ENCODE data around the gene MAP2K7.

DNA sequence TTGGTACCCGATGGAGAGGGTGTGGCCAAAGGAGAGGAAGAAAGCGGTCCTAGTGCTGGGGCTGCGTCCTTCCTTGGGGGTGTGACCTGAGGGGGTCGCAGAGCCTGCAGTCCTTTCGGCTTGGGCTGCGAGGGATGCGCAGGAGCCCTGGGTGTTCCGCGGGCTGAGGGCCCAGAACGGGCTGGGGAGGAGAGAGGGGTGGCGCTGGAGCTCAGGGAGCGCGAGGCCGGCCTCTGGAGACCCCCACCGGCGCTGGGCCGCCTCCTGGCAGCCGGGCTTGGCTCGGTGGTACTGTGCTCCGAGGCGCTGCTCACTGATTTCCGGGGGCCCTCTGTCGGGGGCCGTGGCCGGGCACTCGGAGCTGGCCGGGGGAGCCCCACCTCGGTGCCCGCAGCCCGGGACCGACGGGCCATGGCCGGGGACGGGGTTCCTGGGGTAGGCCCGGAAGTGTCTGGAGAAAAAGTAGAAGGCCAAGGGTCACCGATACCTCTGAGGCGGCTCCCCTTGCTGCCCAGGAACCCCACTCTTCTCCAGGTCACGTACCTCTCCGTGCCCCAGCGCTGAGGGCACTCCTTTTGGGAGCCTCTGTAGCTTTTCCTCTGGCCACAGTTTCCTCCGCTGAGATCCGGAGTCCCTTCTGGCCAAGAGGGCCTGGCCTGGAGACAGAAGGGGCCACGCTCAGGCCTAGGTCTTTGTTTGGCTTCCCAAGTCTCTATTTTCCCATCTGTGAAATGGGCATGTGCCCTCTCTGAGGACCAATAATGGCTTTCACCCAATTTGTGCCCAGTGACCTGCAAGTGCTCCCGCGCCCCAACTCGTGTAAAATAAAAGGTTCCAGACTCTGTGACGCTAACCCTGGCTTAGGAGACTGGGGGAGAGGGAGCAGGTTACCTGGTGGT, 31.1 kb upstream of the MAP2K7 start:
- TF ChIP-seq POLR2A (IDR thresholded peaks at IDR 0.05; ENCODE audit: low read depth, low read length) (no peak), POLR2AphosphoS5 (IDR thresholded peaks at IDR 0.05; ENCODE audit: low read depth, low read length) (no peak)
